ENCODE results near the gene DNAJC13. TPM values are rescaled to one million over a fixed set of nuclear protein-coding genes. Genes with fewer than 3 reads are reported as not detected.

DNAJC13 gene
- total and polyA plus RNA-seq, 4 donors = 6.3 to 22.8 (median 15.4) TPM

DNA sequence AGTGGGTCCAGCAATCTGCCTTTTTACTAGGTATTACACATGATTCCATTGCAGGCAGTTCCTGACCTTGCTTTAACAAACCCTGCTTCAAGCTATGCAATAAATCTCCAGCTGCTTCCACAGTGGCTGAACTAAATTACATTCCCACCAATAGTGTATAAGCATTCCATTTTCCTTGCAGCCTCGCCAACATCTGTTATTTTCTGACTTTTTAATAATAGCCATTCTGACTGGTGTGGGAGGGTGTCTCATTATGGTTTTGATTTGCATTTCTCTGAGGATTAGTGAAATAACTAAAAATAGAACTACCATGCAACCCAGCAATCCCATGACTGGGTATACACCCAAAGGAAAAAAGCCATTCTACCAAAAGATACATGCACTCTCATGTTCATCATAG lies 36.4 kb upstream of the DNAJC13 start:
- 86% methylated on average over 1 of the region's 1 CpG for WGBS

More for the DNA sequence above, 36.4 kb upstream of the DNAJC13 start:
- Histone ChIP-seq H3K4me1 (ENCODE audit: control insufficient read depth in 4 of 4, insufficient read depth in 4 of 4, low read length in 3 of 4) (no peaks in the 10 kb centered on the region), H3K27me3 (ENCODE audit: control insufficient read depth in 4 of 4, insufficient read depth in 4 of 4, low read length in 3 of 4) (peaks cover 0 to 4% (median 0%) of the 10 kb centered on the region in 4 donors), H3K9ac (ENCODE audit: low read depth in 1 of 2, low read length in 2 of 2) (no peak overlapping the region), H3K4me3 (ENCODE audit: low read depth in 1 of 3, low read length in 3 of 3) (no peak overlapping the region), H3K9me3 (ENCODE audit: control insufficient read depth in 4 of 4, low read length in 3 of 4) (no peaks in the 10 kb centered on the region), H3K36me3 (ENCODE audit: control insufficient read depth in 4 of 4, insufficient read depth in 3 of 4, low read depth in 1 of 4, low read length in 3 of 4) (no peaks in the 10 kb centered on the region), H3K27ac (ENCODE audit: low read depth in 1 of 2, low read length in 2 of 2) (no peak overlapping the region)
- no peak for DNase-seq (ENCODE audit: low spot score)
- TF ChIP-seq FOXA2 (IDR thresholded peaks at IDR 0.05) = no peak
- no peak for TF ChIP-seq SP1 (IDR thresholded peaks at IDR 0.05)
- no peak for TF ChIP-seq NR2F2 (IDR thresholded peaks at IDR 0.05)
- no peak for TF ChIP-seq HNF4A (conservative IDR thresholded peaks at IDR 0.05)
- TF ChIP-seq GABPA (IDR thresholded peaks at IDR 0.05 in 1 of 2, conservative IDR thresholded peaks at IDR 0.05 in 1 of 2) = no peak
- TF ChIP-seq, protein P1, sequence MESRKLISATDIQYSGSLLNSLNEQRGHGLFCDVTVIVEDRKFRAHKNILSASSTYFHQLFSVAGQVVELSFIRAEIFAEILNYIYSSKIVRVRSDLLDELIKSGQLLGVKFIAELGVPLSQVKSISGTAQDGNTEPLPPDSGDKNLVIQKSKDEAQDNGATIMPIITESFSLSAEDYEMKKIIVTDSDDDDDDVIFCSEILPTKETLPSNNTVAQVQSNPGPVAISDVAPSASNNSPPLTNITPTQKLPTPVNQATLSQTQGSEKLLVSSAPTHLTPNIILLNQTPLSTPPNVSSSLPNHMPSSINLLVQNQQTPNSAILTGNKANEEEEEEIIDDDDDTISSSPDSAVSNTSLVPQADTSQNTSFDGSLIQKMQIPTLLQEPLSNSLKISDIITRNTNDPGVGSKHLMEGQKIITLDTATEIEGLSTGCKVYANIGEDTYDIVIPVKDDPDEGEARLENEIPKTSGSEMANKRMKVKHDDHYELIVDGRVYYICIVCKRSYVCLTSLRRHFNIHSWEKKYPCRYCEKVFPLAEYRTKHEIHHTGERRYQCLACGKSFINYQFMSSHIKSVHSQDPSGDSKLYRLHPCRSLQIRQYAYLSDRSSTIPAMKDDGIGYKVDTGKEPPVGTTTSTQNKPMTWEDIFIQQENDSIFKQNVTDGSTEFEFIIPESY (IDR thresholded peaks at IDR 0.05) = no peak
- no peak for TF ChIP-seq YY1 (IDR thresholded peaks at IDR 0.05)
- TF ChIP-seq RAD21 (IDR thresholded peaks at IDR 0.05) = no peak
- TF ChIP-seq, protein P2, sequence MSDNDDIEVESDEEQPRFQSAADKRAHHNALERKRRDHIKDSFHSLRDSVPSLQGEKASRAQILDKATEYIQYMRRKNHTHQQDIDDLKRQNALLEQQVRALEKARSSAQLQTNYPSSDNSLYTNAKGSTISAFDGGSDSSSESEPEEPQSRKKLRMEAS (IDR thresholded peaks at IDR 0.05) = no peak
- TF ChIP-seq REST (IDR thresholded peaks at IDR 0.05) = no peak
- no peak for TF ChIP-seq CTCF (IDR thresholded peaks at IDR 0.05; ENCODE audit: low read depth, low read length, missing input control)
- no peak for TF ChIP-seq TAF1 (conservative IDR thresholded peaks at IDR 0.05)
- no peak for TF ChIP-seq ATF3 (IDR thresholded peaks at IDR 0.05)
- no peak for TF ChIP-seq HNF4G (IDR thresholded peaks at IDR 0.05)

Measured in liver (tissue), 9 donors.